ENCODE results near the gene CENPP. TPM values are rescaled to one million over a fixed set of nuclear protein-coding genes. Genes with fewer than 3 reads are reported as not detected.

Gene CENPP
- total and polyA plus RNA-seq, 8 donors = 0.46 to 2.7 (median 1.9) TPM

GRCh38 chr9:92617195-92617813, 291.6 kb downstream of the CENPP start:
- 95% methylated on average over 11 of the region's 11 CpGs for WGBS, 2 donors
- no peak for DNase-seq
- peak overlapping the region in 2 of 4 donors; percentile 11 to 37 for H3K27ac ChIP-seq
- peaks cover 0 to 8% (median 0%) of the 10 kb centered on the region in 3 donors for H3K36me3 ChIP-seq
- peaks cover 0 to 5% (median 4%) of the 10 kb centered on the region in 3 donors for H3K4me1 ChIP-seq
- no peak overlapping the region for H3K4me3 ChIP-seq
- TF ChIP-seq, protein P1, sequence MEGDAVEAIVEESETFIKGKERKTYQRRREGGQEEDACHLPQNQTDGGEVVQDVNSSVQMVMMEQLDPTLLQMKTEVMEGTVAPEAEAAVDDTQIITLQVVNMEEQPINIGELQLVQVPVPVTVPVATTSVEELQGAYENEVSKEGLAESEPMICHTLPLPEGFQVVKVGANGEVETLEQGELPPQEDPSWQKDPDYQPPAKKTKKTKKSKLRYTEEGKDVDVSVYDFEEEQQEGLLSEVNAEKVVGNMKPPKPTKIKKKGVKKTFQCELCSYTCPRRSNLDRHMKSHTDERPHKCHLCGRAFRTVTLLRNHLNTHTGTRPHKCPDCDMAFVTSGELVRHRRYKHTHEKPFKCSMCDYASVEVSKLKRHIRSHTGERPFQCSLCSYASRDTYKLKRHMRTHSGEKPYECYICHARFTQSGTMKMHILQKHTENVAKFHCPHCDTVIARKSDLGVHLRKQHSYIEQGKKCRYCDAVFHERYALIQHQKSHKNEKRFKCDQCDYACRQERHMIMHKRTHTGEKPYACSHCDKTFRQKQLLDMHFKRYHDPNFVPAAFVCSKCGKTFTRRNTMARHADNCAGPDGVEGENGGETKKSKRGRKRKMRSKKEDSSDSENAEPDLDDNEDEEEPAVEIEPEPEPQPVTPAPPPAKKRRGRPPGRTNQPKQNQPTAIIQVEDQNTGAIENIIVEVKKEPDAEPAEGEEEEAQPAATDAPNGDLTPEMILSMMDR (IDR thresholded peaks at IDR 0.05) = no peak
- no peak for ATAC-seq
- intact Hi-C loops (cut with DNase I) = no loop called here
- no peaks in the 10 kb centered on the region for H3K9me3 ChIP-seq
- FAIRE-seq = no peak
- no peaks in the 10 kb centered on the region for H3K27me3 ChIP-seq

DNA sequence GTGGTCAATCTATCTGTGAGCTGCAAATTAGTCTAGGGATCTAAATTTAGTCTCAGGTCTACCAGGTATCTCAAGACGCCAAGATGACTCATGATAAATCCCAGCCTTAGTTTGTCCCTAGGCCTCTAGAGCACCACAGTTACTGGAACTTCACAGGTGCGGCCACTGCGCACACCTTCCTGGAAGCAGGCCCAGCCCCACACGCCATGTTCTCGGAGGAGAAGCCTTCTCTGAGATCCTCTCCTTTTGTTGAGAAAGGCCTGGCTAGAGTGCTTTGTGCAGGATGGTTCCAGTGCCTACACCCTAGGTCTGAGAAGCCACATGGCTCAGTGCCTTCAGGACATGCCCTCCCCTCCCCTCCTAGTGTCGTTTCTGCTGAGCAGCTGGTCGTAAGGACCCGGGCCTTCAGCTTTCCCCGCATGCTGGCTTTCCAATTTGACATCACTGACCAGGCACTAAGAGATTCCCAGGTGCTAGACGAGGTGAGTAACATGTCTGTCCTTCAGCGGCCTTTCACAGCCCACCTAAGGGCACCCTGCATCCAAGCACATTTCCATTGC, 292.3 kb downstream of the CENPP start:
- Histone ChIP-seq H3K4me1 (peaks cover 0 to 5% (median 4%) of the 10 kb centered on the region in 3 donors), H3K4me3 (no peak overlapping the region), H3K9me3 (no peaks in the 10 kb centered on the region), H3K27me3 (no peaks in the 10 kb centered on the region), H3K36me3 (peaks cover 0 to 3% (median 0%) of the 10 kb centered on the region in 3 donors), H3K27ac (no peak overlapping the region)
- FAIRE-seq (no peak), DNase-seq (no peak), ATAC-seq (no peak)
- TF ChIP-seq, protein P1 (IDR thresholded peaks at IDR 0.05) = no peak
- WGBS, 2 donors = 79 to 81% methylated on average over 11 of the region's 11 CpGs
- intact Hi-C loops (cut with DNase I) = no loop called here

GRCh38 chr9:92618633-92619225, 293.0 kb downstream of the CENPP start:
- FAIRE-seq (no peak), ATAC-seq (peak; percentile 50 to 87 (median 74)), DNase-seq (peak in 4 of 6 donors; percentile 33 to 61 (median 40))
- Histone ChIP-seq H3K36me3 (no peaks in the 10 kb centered on the region), H3K27me3 (no peaks in the 10 kb centered on the region), H3K27ac (no peak overlapping the region), H3K9me3 (no peaks in the 10 kb centered on the region), H3K4me3 (no peak overlapping the region), H3K4me1 (peaks cover 0 to 5% (median 4%) of the 10 kb centered on the region in 3 donors)
- 57 to 58% methylated on average over 10 of the region's 10 CpGs for WGBS, 2 donors
- TF ChIP-seq, protein P1 (IDR thresholded peaks at IDR 0.05) = no peak
- intact Hi-C loops (cut with DNase I) = no loop called here

- no peak overlapping the region for H3K27ac ChIP-seq
- intact Hi-C loops (cut with DNase I) = no loop called here
- 95 to 96% methylated on average over 24 of the region's 24 CpGs for whole genome bisulfite sequencing, 2 donors
- no peaks in the 10 kb centered on the region for H3K9me3 ChIP-seq
- ATAC-seq (no peak), FAIRE-seq (no peak), DNase-seq (no peak)
- H3K27me3 ChIP-seq = no peaks in the 10 kb centered on the region
- TF ChIP-seq, protein P1 (IDR thresholded peaks at IDR 0.05) = no peak
- H3K4me1 ChIP-seq = peaks cover 0 to 5% (median 4%) of the 10 kb centered on the region in 3 donors
- no peak overlapping the region for H3K4me3 ChIP-seq
- H3K36me3 ChIP-seq = no peaks in the 10 kb centered on the region
Measured at GRCh38 chr9:92619601-92620300, 294.0 kb downstream of the CENPP start.
